ENCODE data around the gene SPATS2L.

SPATS2L gene

GRCh38 chr2:200492656-200493055, 186.2 kb downstream of the SPATS2L start:
- FAIRE-seq: no peak
- DNase-seq (ENCODE audit: low spot score): no peak

GRCh38 chr2:200494048-200494447, 187.6 kb downstream of the SPATS2L start:
- FAIRE-seq (no peak), DNase-seq (ENCODE audit: low spot score) (no peak)

- DNase-seq (ENCODE audit: low spot score) (no peak), FAIRE-seq (no peak)
Measured at GRCh38 chr2:200496696-200497095, 190.2 kb downstream of the SPATS2L start.

GRCh38 chr2:200498402-200499162, 192.1 kb downstream of the SPATS2L start:
- FAIRE-seq (no peak), DNase-seq (ENCODE audit: low spot score) (no peak)

- DNase-seq (ENCODE audit: low spot score) (no peak), FAIRE-seq (no peak)
Measured at GRCh38 chr2:200502196-200502595, 195.7 kb downstream of the SPATS2L start.

- no peak for DNase-seq (ENCODE audit: low spot score)
- FAIRE-seq: no peak
Measured at GRCh38 chr2:200506679-200507078, 200.2 kb downstream of the SPATS2L start.

- FAIRE-seq (no peak), DNase-seq (ENCODE audit: low spot score) (no peak)
Measured at GRCh38 chr2:200507179-200507578, 200.7 kb downstream of the SPATS2L start.

GRCh38 chr2:200509235-200509611, 202.7 kb downstream of the SPATS2L start:
- DNase-seq (ENCODE audit: low spot score): peak; percentile 18

GRCh38 chr2:200509612-200510433, 203.3 kb downstream of the SPATS2L start, which contains the start of gene KCTD18:
KCTD18 (minus strand) TSS chr2:200510068; CDS start chr2:200507016, 3,052 bp downstream.
- FAIRE-seq: peak; percentile 87
- DNase-seq (ENCODE audit: low spot score): peak; percentile 97

More at GRCh38 chr2:200509235-200509611, 202.7 kb downstream of the SPATS2L start:
- no peak for FAIRE-seq

GRCh38 chr2:200515155-200515554, 208.7 kb downstream of the SPATS2L start:
- no peak for FAIRE-seq
- DNase-seq (ENCODE audit: low spot score): no peak

- DNase-seq (ENCODE audit: low spot score) (no peak), FAIRE-seq (no peak)
Measured at GRCh38 chr2:200523158-200523557, 216.7 kb downstream of the SPATS2L start.

- no peak for DNase-seq (ENCODE audit: low spot score)
- FAIRE-seq: no peak
Measured at GRCh38 chr2:200523604-200524003, 217.1 kb downstream of the SPATS2L start.

- FAIRE-seq (no peak), DNase-seq (ENCODE audit: low spot score) (no peak)
Measured at GRCh38 chr2:200525066-200525465, 218.6 kb downstream of the SPATS2L start.

- DNase-seq (ENCODE audit: low spot score): no peak
- no peak for FAIRE-seq
Measured at GRCh38 chr2:200525551-200525881, 219.0 kb downstream of the SPATS2L start.

- peak; percentile 40 for FAIRE-seq
Measured at GRCh38 chr2:200525882-200526651, 219.6 kb downstream of the SPATS2L start, which contains the start of gene SGO2. SGO2 (plus strand) TSS chr2:200526207; CDS start chr2:200532976, 6,769 bp downstream.

GRCh38 chr2:200528228-200528627, 221.7 kb downstream of the SPATS2L start:
- FAIRE-seq (no peak), DNase-seq (ENCODE audit: low spot score) (no peak)

More at GRCh38 chr2:200525882-200526651, 219.6 kb downstream of the SPATS2L start, which contains the start of gene SGO2:
- peak; percentile 97 for DNase-seq (ENCODE audit: low spot score)

Measured in urothelium cell line (cell line).